NCI-H146 (cell line): ENCODE measurements around the gene KAT6B.
"Not testable (repeated sequence)": the region's sequence is repeated elsewhere in the genome, so short reads cannot be mapped to it uniquely, and the experiment has no call there.

Experiments
- DNase-seq: peaks from one replicate; lab custom pipeline; 2025; lab: John Stamatoyannopoulos, UW

Gene KAT6B

DNA sequence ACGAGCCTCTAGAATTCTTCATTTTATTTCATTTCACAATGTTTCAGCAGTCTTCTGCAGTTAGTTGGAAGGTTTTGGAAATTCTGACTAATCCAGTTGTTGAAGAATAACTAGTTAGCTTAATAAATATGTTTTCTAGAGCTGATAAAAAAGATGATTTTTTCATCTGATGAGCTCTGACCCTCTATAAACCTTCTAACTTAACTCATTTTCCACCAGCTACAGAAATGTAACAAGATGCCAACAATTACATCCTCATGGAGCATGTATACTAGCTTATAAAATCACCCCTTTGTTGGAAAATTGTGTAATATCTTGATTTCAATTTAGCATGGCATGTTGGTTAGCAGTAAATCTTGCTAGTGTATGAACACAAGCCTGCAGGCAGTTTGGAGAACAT lies 33.1 kb downstream of the KAT6B start:
- DNase-seq: no peak

DNA sequence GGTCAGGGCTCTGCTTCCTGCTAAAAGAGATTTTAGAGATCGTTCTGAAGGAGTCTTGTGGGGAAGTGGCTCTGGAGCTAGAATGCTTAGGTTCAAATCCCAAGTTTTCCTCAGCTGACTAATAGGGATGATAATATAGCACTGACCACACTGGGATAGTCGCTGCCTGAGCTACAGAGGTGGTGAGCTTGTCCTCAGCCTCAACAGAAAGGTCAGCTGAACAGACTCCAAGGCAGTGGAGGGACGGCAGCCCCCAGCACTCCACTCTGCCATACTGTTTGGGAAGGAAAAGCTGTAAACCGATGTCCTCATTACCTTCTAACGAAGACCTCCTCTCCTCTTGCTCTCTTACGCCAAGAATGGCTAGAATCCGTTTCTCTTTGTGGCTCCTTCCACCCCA lies 36.2 kb downstream of the KAT6B start:
- no peak for DNase-seq

DNA sequence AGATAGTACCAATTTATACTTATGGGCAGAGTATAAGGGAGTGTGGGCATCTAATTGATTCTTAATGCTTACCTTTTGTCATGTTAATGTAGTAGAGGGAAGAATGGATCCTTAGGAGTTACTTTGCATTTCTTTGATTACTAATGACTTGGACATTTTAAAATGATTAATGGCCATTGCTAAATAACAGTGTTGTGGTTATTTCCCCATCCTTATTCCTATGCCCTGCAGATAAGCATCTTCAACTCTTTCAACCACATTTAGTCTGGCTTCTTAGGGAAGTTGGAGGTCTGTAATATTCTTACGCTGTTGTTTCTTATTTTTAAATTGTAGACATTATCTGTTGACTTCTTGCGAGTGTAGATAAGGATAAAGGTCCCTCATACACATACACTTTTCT lies 37.2 kb downstream of the KAT6B start:
- no peak for DNase-seq

DNA sequence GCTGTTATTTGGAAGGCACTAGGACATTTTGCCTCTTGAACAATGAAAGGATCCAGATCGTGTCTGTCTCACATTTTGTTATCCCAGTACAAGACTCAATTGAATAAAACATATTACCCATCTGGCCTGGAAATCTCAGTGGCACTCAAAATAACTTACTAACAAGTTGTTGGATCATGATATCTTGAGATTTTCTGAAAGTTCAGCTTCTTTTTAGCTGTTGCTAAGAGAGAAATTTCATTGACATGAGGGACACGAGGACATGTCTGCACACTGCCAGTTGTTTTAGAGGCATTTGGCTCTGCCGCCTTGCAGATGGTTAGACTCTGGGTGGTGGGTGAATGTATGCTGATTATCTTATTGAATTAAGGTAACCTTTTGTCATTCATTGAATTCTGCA lies 41.0 kb downstream of the KAT6B start:
- no peak for DNase-seq

DNA sequence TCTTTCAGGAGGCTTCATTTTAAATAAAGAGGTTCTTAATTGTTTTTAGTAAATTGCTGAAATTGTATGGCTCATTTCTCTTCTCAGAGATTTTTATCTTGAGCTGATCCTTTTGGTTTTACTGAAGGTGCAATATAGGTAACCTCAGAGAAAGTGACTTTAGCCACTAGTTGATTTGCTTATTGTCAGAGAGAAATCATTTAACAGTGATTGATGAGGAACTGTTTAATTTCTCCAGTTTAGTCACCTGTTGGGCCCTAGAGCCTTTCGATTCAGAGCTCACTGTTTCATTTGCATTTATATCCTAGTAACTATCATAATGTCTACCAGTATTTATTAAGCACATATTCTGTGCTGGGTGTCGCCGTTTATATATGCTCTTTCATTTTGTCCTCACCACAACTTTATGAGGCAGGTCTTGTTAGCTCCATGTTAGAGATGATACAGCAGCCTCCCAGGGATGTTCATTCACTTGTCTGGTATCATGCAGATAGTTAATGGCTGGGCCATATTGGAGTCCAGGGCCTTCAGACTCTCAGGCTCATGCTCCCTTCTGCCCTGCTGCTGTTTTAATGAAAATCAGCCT lies 42.1 kb downstream of the KAT6B start:
- no peak for DNase-seq

DNA sequence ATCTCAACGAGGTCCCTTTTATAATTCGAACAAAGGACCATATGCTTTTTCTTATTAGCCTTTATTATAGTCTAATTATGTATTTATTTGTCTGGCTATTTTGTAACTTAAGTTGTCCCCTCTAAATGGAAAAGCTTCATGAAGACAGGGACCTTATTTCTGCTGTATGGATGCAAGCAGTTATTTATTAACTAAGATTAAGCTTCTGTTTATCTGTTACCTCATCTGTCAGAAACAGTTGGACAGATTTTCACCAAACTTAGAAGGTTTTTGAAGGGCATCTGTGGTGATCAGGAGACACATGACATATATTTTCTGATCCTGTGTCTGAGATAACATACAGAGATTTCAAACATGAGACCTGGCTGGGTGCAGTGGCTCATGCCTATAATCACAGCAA lies 43.2 kb downstream of the KAT6B start:
- no peak for DNase-seq

DNA sequence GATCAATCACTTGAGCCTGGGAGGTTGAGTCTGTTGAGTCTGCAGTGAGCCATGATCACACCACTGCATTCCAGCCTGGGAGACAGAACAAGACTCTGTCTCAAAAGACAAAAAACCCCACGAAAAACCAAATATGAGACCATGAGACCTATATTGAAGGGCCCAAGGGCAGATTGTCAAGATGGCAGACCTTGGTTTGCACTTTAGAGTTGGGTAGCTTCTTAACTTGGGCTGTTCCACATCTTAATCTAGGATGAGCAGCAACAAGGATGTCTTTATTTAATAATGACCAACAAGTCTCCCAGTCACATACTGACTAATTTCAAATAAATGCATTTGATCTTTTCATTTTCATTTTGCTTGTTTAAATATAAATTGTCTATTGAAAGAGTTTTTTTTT lies 43.8 kb downstream of the KAT6B start:
- no peak for DNase-seq

DNA sequence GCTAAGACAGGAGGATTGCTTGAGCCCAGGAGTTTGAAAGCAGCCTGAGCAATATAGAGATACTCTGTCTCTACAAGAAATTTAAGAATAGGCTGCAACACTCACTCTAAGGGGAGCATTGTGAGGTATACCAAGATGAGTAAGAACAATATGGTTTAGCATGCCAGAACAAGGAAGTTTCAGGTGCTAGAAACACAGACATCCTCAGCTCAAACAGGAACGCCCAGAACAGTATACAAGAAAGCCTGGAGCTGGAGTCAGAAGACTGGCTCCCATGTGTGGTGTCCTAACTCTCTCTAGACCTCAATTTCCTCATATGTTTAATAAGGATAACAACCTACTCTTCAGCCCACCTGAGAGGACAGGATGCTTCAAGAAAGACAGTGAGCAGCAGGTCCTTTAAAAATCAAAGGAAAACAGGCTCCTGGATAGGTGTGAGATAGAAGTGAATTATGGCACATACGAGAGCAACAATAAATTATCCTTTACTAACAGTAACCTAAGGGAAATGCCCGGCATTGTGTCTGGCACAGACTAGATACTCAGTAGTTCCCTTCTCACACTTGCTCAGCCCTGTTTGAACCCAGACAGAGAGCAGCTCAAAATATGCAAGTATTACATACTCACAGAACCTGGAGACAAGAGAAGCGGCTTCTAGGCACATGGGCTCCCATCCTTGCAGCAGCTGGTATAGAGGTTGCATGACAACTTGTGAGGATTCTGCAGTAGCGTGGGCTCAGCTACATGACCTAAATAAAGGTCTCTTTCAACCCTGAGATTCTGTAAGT lies 45.4 kb downstream of the KAT6B start:
- no peak for DNase-seq

DNA sequence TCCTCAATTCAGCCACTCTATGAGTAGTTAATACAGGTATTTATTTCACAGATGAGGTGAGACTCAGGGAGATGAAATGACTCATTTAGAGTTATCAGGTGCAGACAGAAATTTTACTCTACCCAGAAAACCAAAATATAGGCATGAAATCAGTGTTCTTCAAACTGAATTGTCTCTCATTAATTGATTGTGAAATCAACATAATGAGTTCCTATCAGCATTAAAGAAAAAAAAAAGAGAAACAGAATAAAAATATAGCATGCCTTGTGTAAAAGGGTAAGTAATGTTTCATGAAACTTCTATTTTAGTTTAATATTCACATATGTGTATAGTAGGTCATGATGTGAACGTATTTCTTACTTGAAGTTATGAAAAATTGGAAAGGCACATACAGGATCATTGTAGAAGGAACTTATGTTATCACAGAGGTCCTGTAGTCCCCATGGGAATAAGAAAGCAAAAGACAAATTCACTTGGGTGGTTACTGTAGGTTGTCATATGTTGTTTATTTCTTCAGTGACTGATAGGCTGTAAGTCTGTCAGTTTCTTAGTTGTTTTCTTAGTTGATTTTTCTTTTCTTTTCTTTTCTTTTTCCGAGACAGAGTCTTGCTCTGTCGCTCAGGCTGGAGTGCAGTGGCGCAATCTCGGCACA lies 47.5 kb downstream of the KAT6B start:
- DNase-seq: no peak

DNA sequence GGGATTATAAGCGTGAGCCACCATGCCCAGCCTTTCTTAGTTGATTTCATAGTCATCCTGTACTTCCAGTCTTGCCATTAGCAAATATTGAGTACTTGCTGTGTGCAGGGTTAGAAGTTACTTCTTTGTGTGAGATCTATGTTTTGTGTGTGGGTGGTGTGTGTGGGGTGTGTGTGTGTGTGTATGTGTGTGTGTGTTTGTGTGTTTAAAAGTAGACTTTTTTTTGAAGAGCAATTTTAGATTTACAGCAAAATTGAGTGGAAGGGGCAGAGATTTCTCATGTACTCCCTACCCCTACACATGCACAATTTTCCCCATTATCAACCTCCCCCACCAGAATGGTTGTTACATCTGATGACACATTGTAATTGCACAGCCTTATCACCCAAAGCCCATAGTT lies 48.2 kb downstream of the KAT6B start:
- DNase-seq: no peak

DNA sequence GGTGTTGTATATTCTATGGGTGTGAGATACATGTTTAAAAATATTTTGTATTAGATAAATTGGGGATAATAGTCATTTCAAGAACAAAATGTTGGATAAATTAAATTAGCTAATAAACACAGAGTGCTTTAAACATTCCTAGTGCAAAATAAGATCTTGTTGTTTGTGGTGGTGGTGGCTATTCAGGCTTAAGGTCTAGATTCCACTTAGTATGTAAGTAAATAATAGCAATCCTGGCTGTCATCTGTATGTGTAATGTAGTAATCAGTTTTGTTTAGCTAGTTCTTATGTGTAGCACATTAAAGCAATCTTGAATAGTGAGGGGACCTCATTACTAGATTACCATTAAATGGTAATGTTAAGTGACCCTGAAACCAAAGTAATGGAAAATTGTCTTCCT lies 48.7 kb downstream of the KAT6B start:
- DNase-seq: no peak

DNA sequence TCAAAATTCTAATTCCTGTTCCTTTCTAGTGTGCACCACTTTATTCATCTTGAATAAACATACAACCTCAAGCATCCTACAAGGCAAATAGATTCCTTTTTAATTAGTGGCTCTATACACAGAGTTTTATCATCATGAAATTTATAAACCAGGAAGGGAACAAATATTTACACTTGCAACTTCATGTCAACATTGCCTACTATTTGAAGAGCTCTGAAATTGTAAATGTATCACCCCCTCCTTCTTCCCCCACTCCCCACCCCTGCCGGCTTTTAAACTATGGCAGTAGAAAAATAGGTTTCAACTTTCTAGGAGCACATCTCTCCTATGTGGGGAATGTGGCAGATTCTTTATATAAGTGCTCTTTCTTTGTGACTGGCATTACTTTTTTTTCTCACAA lies 49.6 kb downstream of the KAT6B start:
- DNase-seq: peak; percentile 52

DNA sequence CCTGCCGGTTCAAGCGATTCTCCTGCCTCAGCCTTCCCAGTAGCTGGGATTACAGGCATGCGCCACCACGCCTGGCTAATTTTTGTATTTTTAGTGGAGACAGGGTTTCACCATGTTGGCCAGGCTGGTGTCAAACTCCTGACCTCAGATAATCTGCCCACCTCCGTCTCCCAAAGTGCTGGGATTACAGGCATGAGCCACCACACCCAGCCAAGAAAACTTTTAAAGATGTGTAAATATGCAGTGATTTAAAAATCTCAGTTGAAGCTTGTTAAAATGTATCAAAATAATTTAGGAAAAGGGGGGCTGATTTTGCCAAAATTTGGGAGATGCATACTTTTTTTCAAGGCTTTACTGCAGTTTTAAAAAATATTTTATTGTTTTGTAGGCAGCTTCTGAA lies 50.7 kb downstream of the KAT6B start:
- not testable (repeated sequence) for DNase-seq

DNA sequence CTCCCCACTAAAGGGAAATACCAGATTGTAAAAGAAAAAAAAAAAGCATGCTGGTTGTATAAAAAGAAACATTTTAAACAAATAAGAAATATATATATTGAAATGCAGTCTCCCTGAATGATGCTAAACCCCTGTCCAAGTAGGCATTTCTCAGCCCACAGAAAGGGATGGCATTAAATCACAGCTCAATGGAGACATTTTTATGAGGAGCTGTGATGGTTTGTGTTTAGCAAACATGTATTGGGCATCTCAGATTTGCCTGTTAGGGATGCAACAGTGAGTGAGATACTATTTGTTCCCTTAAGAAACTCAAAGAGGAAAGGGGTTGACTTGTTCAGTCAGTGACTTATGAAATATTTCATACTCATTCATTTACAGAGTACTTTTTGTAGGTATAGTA lies 51.5 kb downstream of the KAT6B start:
- no peak for DNase-seq

DNA sequence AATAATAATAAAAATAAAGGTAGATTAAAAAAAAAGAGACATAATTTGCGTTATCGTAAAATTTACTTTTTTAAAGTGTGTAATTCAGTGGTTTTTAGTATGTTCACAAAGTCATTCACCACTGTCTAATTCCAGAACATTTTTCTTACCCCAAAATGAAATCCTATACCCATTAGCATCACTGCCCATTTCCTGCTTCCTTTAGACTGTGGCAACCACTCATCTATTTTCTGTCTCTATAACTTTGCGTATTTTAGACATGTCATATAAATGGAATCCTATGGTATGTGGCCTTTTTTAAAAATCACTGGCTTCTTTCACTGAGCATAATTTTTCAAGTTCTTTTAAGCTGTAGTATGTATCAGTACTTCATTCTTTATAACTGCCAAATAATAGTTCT lies 53.6 kb downstream of the KAT6B start:
- DNase-seq: no peak

DNA sequence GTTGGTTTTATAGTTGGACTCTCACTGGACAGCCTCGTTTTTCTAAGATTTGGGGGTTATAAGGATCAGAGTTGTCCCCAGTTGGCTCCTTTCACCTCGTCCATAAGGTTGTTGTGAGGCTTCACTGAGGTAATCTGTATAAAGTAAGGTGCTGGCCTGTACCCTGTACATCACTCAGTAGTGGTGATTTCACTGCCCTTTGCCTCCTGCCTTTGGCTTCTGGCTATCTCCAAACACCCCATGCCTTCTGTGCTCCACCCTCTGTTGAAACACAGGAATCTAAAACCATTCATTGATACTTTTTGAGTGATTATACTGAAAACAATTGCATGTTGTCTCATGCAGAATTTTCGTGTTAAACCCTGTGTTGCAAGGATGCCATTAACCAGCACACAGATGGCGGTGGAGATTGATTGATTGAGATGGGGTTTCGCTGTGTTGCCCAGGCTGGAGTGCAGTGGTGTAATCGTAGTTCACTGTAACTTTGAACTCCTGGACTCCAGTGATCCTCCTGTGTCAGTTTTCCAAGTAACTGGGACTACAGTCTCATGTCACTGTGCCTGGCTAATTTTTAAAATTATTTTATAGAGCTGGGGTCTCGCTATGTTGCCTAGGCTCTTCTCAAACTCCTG lies 55.0 kb downstream of the KAT6B start:
- no peak for DNase-seq

DNA sequence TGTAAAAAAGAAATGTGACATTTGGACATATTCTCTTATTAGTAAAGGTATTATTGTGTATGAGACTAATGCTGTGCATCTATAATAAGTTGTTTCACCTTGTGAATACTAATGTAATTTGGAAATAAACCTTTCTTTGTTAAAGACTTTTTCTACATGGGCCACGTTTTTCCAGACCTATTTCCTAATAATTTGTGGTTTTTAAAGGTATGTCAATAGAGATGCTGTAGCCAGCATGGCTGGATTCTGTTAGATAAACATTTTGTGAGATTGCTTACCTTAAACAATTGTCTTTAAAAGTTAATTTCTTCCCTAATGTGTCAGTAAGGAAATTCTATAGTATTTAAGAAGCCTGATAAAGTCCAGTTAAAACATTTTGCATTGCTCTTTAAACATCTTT lies 56.0 kb downstream of the KAT6B start:
- no peak for DNase-seq

DNA sequence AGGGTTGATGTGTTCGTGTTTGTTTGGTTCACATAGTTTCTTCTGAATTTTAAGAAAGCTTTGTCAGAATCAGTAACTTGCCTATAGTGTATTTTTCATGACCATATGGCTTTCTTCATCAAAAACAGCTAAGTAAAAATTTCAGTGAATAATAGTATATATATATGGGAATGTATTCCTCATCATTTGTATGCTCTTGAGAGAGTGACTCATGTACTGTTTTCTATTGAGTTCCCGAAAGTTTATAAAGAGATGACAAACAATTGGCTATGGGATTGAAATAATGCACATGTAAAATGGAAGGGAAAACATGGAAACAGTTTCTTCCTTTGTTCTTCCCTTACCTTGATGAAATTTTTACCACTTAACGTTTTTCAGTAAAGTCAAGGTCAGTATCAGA lies 56.4 kb downstream of the KAT6B start:
- DNase-seq: no peak

DNA sequence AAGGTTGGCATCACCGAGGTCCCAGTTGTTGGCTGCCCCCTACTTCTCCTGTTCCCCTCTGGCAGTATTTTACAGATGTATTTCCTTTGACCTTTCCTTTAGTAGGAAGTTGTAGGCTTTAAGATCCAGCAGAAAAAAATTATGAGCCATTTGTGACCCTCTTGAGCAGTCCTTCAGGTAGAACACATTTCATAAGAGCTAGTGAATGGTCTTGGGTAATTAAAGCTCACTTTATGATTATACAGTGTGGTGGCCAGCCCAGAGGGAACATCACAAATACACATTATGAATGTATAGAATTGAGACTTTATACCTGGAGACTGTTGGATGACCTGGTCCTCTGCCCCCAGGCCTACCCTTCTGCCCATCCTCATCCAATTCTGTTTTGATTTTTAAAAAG lies 57.0 kb downstream of the KAT6B start:
- no peak for DNase-seq

DNA sequence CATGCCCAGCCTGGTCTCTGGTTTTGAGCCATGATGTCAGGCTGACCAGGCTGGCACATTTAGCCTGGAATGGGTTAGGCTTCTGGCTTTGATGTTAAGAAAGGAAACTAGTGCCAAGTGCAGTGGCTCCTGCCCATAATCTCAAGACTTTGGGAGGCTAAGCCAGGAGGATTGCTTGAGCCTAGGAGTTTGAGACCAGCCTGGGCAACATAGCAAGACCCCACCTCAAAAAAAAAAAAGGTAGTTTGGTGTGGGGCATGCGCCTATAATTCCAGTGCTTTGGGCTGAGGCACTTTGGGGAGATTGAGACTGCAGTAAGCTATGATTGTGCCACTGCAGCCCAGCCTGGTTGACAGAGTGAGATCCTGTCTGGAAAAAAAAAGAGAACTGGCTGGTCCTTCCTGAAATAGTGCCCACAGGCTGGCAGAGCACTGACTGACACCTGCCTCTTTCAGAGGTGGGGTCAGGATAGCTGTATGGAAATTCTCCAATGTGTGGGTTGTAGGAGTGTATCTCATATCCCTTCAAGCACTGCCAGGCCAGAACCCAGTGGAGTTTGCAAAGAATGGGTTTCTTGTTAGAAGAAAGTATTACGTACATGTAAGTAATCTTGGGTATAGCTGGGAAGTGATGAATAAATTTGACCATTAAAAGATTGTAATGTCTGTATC lies 61.3 kb downstream of the KAT6B start:
- DNase-seq: no peak

DNA sequence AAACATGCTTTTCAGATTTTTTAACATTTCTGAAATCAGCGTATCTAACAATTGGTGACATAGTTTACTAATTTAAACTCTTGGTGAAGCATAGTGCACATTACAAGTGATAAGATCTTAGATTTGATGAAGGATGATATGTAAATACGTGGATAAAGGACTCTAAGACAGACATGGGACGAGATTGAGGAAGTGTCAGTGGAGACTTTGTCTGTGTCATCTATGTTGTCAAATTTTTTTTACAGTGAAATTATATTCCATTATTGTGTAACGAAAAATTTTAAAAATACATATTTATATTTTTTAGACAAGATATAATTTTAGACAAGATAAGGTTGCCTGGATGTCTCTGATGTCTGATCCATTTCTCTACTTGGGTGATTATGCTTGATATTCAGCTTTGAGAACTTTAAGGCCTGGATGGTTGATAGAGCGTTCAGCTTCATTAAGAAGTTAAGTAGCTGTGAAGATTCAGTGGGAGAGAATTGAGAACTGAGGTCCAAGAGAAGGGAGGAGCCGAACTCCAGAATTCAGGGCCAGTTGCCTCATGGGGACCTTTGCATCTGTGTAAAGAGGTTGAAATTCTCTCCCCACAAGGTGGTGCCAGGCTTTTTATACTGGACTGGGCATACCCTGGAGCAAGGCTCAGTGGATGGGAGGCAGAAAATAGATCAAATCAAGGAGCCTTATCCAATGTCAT lies 62.7 kb downstream of the KAT6B start:
- DNase-seq: peak; percentile 22

DNA sequence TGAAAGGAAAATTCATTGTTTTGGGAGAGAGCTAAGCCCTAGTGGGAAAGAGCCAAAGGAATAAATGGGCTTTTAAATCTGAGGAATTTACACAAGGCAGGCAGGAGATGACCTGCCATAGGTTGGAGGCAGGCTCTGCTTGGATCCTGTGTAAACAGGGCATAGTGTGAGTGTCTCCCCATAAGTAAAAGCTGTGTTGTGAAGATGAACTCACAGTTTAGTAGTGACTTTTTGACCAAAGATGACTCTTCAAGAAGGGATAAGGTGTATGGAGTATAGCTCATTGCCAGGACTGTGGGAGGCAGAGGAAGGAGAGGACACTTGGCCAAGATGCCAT lies 63.2 kb downstream of the KAT6B start:
- no peak for DNase-seq
